NB4 (cell line): ENCODE results near the gene IGFBP2.
A peak's percentile ranks its signal among the peaks of the same experiment; 100 is the strongest.

Experiments
- DNase-seq: peaks from one replicate; pipeline ENCODE4 v3.0.0; 2010; ENCODE audit warnings: low read depth
- H3K4me3 ChIP-seq: one replicate; pipeline ENCODE4 v1.5.1; 2011; ENCODE audit warnings: mild to moderate bottlenecking, low read depth, low read length, moderate library complexity
- CTCF ChIP-seq: IDR thresholded peaks from one replicate; pipeline ENCODE4 v1.5.1; 2012; ENCODE audit warnings: low read depth, low read length
- MAX ChIP-seq: IDR thresholded peaks from 2 replicates; pipeline ENCODE4 v1.6.1; 2011; ENCODE audit warnings: low read depth, low read length
- MYC ChIP-seq: IDR thresholded peaks from 2 replicates; pipeline ENCODE4 v1.6.1; 2011; ENCODE audit warnings: low read depth, low read length
- POLR2A ChIP-seq: IDR thresholded peaks from 2 replicates; pipeline ENCODE4 v1.6.1; 2011; ENCODE audit warnings: mild to moderate bottlenecking; ENCODE audit not compliant: insufficient read length; ENCODE audit errors: extremely low read depth

IGFBP2 gene

GRCh38 chr2:216681683-216682082 is 48.5 kb downstream of the IGFBP2 start:
- no peak for TF ChIP-seq CTCF
- no peak for TF ChIP-seq POLR2A
- TF ChIP-seq MYC, result no peak
- no peak for TF ChIP-seq MAX
- DNase-seq, result no peak
- no peak overlapping the region for H3K4me3 ChIP-seq

- no peak overlapping the region for H3K4me3 ChIP-seq
- peak; percentile 96 for DNase-seq
- TF ChIP-seq CTCF (no peak), MYC (peak; percentile 98), MAX (peak; percentile 100), POLR2A (no peak)
These were observed 50.6 kb downstream of the IGFBP2 start for GRCh38 chr2:216683846-216684245.

GRCh38 chr2:216685327-216685875 is 52.2 kb downstream of the IGFBP2 start:
- no peak for TF ChIP-seq MAX
- TF ChIP-seq MYC, result no peak
- no peak for TF ChIP-seq CTCF
- TF ChIP-seq POLR2A, result no peak
- no peak overlapping the region for H3K4me3 ChIP-seq
- no peak for DNase-seq

GRCh38 chr2:216687111-216687510 is 53.9 kb downstream of the IGFBP2 start:
- no peak for DNase-seq
- no peak for TF ChIP-seq CTCF
- no peak for TF ChIP-seq POLR2A
- no peak overlapping the region for H3K4me3 ChIP-seq

- no peak overlapping the region for H3K4me3 ChIP-seq
- TF ChIP-seq CTCF, result peak; percentile 70
- no peak for TF ChIP-seq MAX
- TF ChIP-seq MYC, result no peak
- no peak for TF ChIP-seq POLR2A
- DNase-seq, result peak; percentile 59
These were observed 54.4 kb downstream of the IGFBP2 start for GRCh38 chr2:216687646-216688045.

- TF ChIP-seq CTCF, result no peak
- TF ChIP-seq MYC, result no peak
- TF ChIP-seq POLR2A, result no peak
- no peak for TF ChIP-seq MAX
- no peak for DNase-seq
- H3K4me3 ChIP-seq, result no peak overlapping the region
These were observed 55.6 kb downstream of the IGFBP2 start for GRCh38 chr2:216688731-216689340.
